Breast epithelium (tissue), 4 donors: ENCODE data around the gene WDR90. TPM values are rescaled to one million over a fixed set of nuclear protein-coding genes. Genes with fewer than 3 reads are reported as not detected.

Experiments used
- DNase-seq, 2 donors: peaks; one replicate each; pipeline ENCODE4 v3.0.0-alpha.2; 2019; ENCODE audit warnings: low spot score in 2 of 2
- H3K27ac ChIP-seq, 2 donors: fragments of 200-600 bp; sonication (generic) in 1 of 2; one replicate each; pipeline ENCODE4 v1.5.1; 2016 to 2019; ENCODE audit warnings: mild to moderate bottlenecking in 1 of 2
- H3K27me3 ChIP-seq, 2 donors: fragments of 200-600 bp; sonication (generic) in 1 of 2; one replicate each; pipeline versions ENCODE4 v1.5.1 to v1.6.0; 2017 to 2019; ENCODE audit warnings: control low read depth in 1 of 2, mild to moderate bottlenecking in 1 of 2
- H3K36me3 ChIP-seq: fragments of 200-600 bp; one replicate; pipeline ENCODE4 v1.5.1; 2019
- H3K4me1 ChIP-seq, 2 donors: fragments of 200-600 bp; sonication (generic); one replicate each; pipeline ENCODE4 v1.5.1; 2016 to 2019; ENCODE audit warnings: control low read depth in 1 of 2
- H3K4me3 ChIP-seq, 3 donors: fragments of 200-600 bp; sonication (generic); 1 replicate in 2 of 3; 2 replicates in 1 of 3; pipeline ENCODE4 v1.5.1; 2016 to 2019; ENCODE audit warnings: mild to moderate bottlenecking in 3 of 3, moderate library complexity in 2 of 3
- H3K9me3 ChIP-seq, 2 donors: fragments of 200-600 bp; sonication (generic) in 1 of 2; one replicate each; pipeline ENCODE4 v1.5.1; 2016 to 2019; ENCODE audit warnings: control low read depth in 1 of 2
- POLR2A ChIP-seq: fragments of 450-650 bp; IDR thresholded peaks from one replicate; pipeline ENCODE4 v1.6.1; 2016; ENCODE audit warnings: antibody characterized with exemption, mild to moderate bottlenecking, moderate library complexity
- POLR2AphosphoS5 ChIP-seq, 3 donors: sonication (generic); formaldehyde crosslinking; IDR thresholded peaks; one replicate each; pipeline ENCODE4 v1.6.1; 2017; ENCODE audit warnings: antibody characterized with exemption in 3 of 3
- intact Hi-C: fragments of 100-400 bp; cut with DNase I; formaldehyde crosslinking; loops from one replicate; pipeline ENCODE4 v1.15.1; 2023; ENCODE audit warnings: low total_unique reads
- total RNA-seq, 3 donors: library from RNA; depleted of rRNA; stranded (reverse); fragments of >200 nt; gene quantifications; one replicate each; pipeline ENCODE4 v1.1.0, GENCODE V29; 2016
- TF ChIP-seq, protein P1 (sequence below), 3 donors: fragments of 450-650 bp; IDR thresholded peaks; one replicate each; pipeline ENCODE4 v1.5.1; 2016 to 2017; ENCODE audit warnings: antibody characterized with exemption in 3 of 3, mild to moderate bottlenecking in 3 of 3, moderate library complexity in 3 of 3

Gene WDR90
- total RNA-seq, 3 donors from 2014 or later, result 9.6 to 26.9 (median 22.7) TPM

GRCh38 chr16:693766-694165 lies 44.6 kb downstream of the WDR90 start:
- no peak for TF ChIP-seq POLR2AphosphoS5 (IDR thresholded peaks at IDR 0.05)
- no peak for TF ChIP-seq POLR2A
- TF ChIP-seq, protein P1, sequence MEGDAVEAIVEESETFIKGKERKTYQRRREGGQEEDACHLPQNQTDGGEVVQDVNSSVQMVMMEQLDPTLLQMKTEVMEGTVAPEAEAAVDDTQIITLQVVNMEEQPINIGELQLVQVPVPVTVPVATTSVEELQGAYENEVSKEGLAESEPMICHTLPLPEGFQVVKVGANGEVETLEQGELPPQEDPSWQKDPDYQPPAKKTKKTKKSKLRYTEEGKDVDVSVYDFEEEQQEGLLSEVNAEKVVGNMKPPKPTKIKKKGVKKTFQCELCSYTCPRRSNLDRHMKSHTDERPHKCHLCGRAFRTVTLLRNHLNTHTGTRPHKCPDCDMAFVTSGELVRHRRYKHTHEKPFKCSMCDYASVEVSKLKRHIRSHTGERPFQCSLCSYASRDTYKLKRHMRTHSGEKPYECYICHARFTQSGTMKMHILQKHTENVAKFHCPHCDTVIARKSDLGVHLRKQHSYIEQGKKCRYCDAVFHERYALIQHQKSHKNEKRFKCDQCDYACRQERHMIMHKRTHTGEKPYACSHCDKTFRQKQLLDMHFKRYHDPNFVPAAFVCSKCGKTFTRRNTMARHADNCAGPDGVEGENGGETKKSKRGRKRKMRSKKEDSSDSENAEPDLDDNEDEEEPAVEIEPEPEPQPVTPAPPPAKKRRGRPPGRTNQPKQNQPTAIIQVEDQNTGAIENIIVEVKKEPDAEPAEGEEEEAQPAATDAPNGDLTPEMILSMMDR (IDR thresholded peaks at IDR 0.05), result no peak
- intact Hi-C loops, result no loop called here
- peaks cover 15 to 39% of the 10 kb centered on the region in 2 donors for H3K27me3 ChIP-seq
- no peak for DNase-seq
- no peaks in the 10 kb centered on the region for H3K36me3 ChIP-seq
- H3K4me3 ChIP-seq, result peak overlapping the region in 2 of 3 donors; percentile 51 to 68
- H3K27ac ChIP-seq, result peak overlapping the region in 1 of 2 donors; percentile 19
- peaks cover 24 to 29% of the 10 kb centered on the region in 2 donors for H3K4me1 ChIP-seq
- H3K9me3 ChIP-seq, result no peaks in the 10 kb centered on the region

- Histone ChIP-seq H3K4me1 (peaks cover 19 to 24% of the 10 kb centered on the region in 2 donors), H3K4me3 (peak overlapping the region in 2 of 3 donors; percentile 51 to 68), H3K27ac (no peak overlapping the region), H3K9me3 (no peaks in the 10 kb centered on the region), H3K27me3 (peaks cover 15 to 44% of the 10 kb centered on the region in 2 donors), H3K36me3 (no peaks in the 10 kb centered on the region)
- TF ChIP-seq POLR2A, result no peak
- no peak for TF ChIP-seq POLR2AphosphoS5 (IDR thresholded peaks at IDR 0.05)
- TF ChIP-seq, protein P1 (IDR thresholded peaks at IDR 0.05), result no peak
- DNase-seq, result no peak
- intact Hi-C loops, result no loop called here
Measured at GRCh38 chr16:694187-694862, 45.2 kb downstream of the WDR90 start.

GRCh38 chr16:694863-695354 lies 45.7 kb downstream of the WDR90 start:
- intact Hi-C loops, result no loop called here
- TF ChIP-seq, protein P1 (IDR thresholded peaks at IDR 0.05), result no peak
- TF ChIP-seq POLR2AphosphoS5 (IDR thresholded peaks at IDR 0.05) (no peak), POLR2A (no peak)
- H3K27ac ChIP-seq, result peak overlapping the region in 1 of 2 donors; percentile 52
- H3K36me3 ChIP-seq, result no peaks in the 10 kb centered on the region
- H3K4me3 ChIP-seq, result peak overlapping the region in 2 of 3 donors; percentile 51 to 68
- H3K4me1 ChIP-seq, result peaks cover 14 to 19% of the 10 kb centered on the region in 2 donors
- H3K9me3 ChIP-seq, result no peaks in the 10 kb centered on the region
- DNase-seq, result no peak
- H3K27me3 ChIP-seq, result peaks cover 15 to 49% of the 10 kb centered on the region in 2 donors

DNA sequence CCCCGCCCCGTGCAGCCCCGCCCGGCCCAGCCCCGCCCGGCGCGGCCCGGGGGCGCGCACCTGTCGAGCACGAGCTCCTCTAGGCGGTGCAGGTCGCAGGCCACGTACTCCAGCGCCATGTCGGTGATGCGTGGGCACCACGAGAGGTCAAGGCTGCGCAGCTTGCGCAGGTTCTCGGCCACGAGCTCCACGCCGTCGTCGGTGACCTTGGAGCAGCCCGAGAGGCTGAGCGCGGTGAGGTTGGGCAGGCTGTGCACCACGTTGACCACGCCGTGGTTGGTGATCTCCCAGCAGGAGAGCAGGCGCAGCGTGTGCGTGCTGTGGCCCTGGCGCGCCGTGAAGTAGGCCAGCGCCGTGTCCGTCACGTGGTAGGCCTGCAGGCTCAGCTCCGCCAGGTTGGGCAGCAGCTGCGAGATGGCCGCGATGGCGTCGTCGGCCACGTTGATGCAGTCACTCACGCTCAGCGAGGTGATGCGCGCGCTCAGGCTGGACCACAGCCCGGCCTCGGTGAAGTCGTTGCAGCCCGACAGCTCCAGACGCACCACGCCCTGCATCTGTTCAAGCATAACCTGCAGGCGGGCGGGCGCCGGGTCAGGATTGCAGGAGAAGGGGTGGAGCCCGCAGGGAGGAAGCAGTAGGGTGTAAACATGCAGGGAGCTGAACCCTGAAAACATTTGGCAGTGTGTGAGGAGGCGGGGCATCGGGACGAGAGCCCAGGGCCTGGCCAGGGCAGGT lies 46.4 kb downstream of the WDR90 start:
- Histone ChIP-seq H3K27ac (peak overlapping the region in 1 of 2 donors; percentile 38), H3K4me3 (peak overlapping the region in 2 of 3 donors; percentile 51 to 68), H3K4me1 (peaks cover 14 to 19% of the 10 kb centered on the region in 2 donors), H3K27me3 (peaks cover 15 to 56% of the 10 kb centered on the region in 2 donors), H3K36me3 (no peaks in the 10 kb centered on the region), H3K9me3 (no peaks in the 10 kb centered on the region)
- no peak for TF ChIP-seq POLR2AphosphoS5 (IDR thresholded peaks at IDR 0.05)
- intact Hi-C loops, result no loop called here
- DNase-seq, result peak; percentile 49 to 74

GRCh38 chr16:698911-699671 lies 49.9 kb downstream of the WDR90 start:
- intact Hi-C loops, result no loop called here
- Histone ChIP-seq H3K27ac (no peak overlapping the region), H3K4me1 (peaks cover 8 to 13% of the 10 kb centered on the region in 2 donors), H3K4me3 (no peak overlapping the region), H3K36me3 (no peaks in the 10 kb centered on the region), H3K9me3 (no peaks in the 10 kb centered on the region), H3K27me3 (peaks cover 17 to 75% of the 10 kb centered on the region in 2 donors)
- TF ChIP-seq POLR2AphosphoS5 (IDR thresholded peaks at IDR 0.05) (no peak), POLR2A (no peak)
- TF ChIP-seq, protein P1 (IDR thresholded peaks at IDR 0.05), result no peak
- no peak for DNase-seq
